HEK293 (cell line): ENCODE results near the gene ZNRF1.
"Not testable (repeated sequence)": the region's sequence is repeated elsewhere in the genome, so short reads cannot be mapped to it uniquely, and the experiment has no call there.

ENCODE experiments used
- CTCF ChIA-PET: fragments of 350-600 bp; formaldehyde crosslinking; extraction: SDS; loops from one replicate; lab custom pipeline; 2021; ENCODE audit warnings: antibody characterized with exemption; lab: Yijun Ruan, JAX
- POLR2A ChIA-PET: fragments of 300-600 bp; formaldehyde crosslinking; extraction: SDS; loops from one replicate; lab custom pipeline; 2020; ENCODE audit warnings: antibody characterized with exemption, inconsistent platforms; lab: Yijun Ruan, JAX
- H3K27ac ChIP-seq: fragments of 200-500 bp; sonication (Bioruptor generic); 2 replicates; pipeline ENCODE4 v1.5.1; 2014; ENCODE audit warnings: low read depth, low read length, control low read depth, inconsistent platforms; ENCODE audit errors: extremely low read depth
- H3K36me3 ChIP-seq, 2 experiments: fragments of 200-500 bp in 1 of 2; sonication (Bioruptor generic) in 1 of 2; 1 replicate in 1 of 2; 2 replicates in 1 of 2; pipeline ENCODE4 v1.5.1; 2014 to 2017; ENCODE audit warnings: inconsistent platforms in 2 of 2, low read length in 2 of 2; ENCODE audit not compliant: control insufficient read depth in 2 of 2, insufficient read depth in 1 of 2
- H3K4me1 ChIP-seq: fragments of 200-500 bp; sonication (Bioruptor generic); 2 replicates; pipeline ENCODE4 v1.5.1; 2014; ENCODE audit warnings: mild to moderate bottlenecking, low read length, inconsistent platforms; ENCODE audit not compliant: control insufficient read depth, insufficient read depth
- H3K4me3 ChIP-seq: 2 replicates; pipeline ENCODE4 v1.5.1; 2011; ENCODE audit warnings: low read depth, mild to moderate bottlenecking, control low read depth, low read length, moderate library complexity
- H3K9me3 ChIP-seq: fragments of 200-500 bp; sonication (Bioruptor generic); 2 replicates; pipeline ENCODE4 v1.5.1; 2014; ENCODE audit warnings: low read depth, low read length, inconsistent platforms; ENCODE audit not compliant: control insufficient read depth, insufficient read depth
- AEBP2 ChIP-seq: fragments of 450-650 bp; formaldehyde crosslinking; IDR thresholded peaks from 2 replicates; pipeline ENCODE4 v1.5.1; 2016; ENCODE audit warnings: missing biosample characterization, missing genetic modification characterization, borderline replicate concordance
- BCL6B ChIP-seq: fragments of 450-650 bp; formaldehyde crosslinking; IDR thresholded peaks from 2 replicates; pipeline ENCODE4 v1.5.1; 2017; ENCODE audit warnings: missing biosample characterization, missing genetic modification characterization
- GFI1B ChIP-seq: fragments of 450-650 bp; formaldehyde crosslinking; IDR thresholded peaks from 2 replicates; pipeline ENCODE4 v1.5.1; 2016; ENCODE audit warnings: missing biosample characterization, missing genetic modification characterization
- HOXA7 ChIP-seq: sonication (generic); formaldehyde crosslinking; IDR thresholded peaks from 2 replicates; pipeline ENCODE4 v1.8.1; 2022; ENCODE audit warnings: missing genetic modification reagents, borderline replicate concordance
- KLF8 ChIP-seq: fragments of 450-650 bp; formaldehyde crosslinking; IDR thresholded peaks from 2 replicates; pipeline ENCODE4 v1.5.1; 2016; ENCODE audit warnings: missing biosample characterization, missing genetic modification characterization
- PRDM6 ChIP-seq: fragments of 450-650 bp; formaldehyde crosslinking; IDR thresholded peaks from 2 replicates; pipeline ENCODE4 v1.5.1; 2017; ENCODE audit warnings: missing biosample characterization, missing genetic modification characterization
- ZBTB1 ChIP-seq: fragments of 450-650 bp; formaldehyde crosslinking; IDR thresholded peaks from 2 replicates; pipeline ENCODE4 v1.5.1; 2016; ENCODE audit warnings: missing biosample characterization, missing genetic modification characterization
- ZFP37 ChIP-seq: fragments of 450-650 bp; formaldehyde crosslinking; IDR thresholded peaks from 2 replicates; pipeline ENCODE4 v1.5.1; 2016; ENCODE audit warnings: missing biosample characterization, missing genetic modification characterization
- ZNF112 ChIP-seq: fragments of 450-650 bp; formaldehyde crosslinking; IDR thresholded peaks from 2 replicates; pipeline ENCODE4 v1.5.0; 2017; ENCODE audit warnings: missing biosample characterization, missing genetic modification characterization
- ZNF121 ChIP-seq: fragments of 450-650 bp; formaldehyde crosslinking; IDR thresholded peaks from 2 replicates; pipeline ENCODE4 v1.5.1; 2016; ENCODE audit warnings: missing biosample characterization, missing genetic modification characterization
- ZNF239 ChIP-seq: fragments of 450-650 bp; formaldehyde crosslinking; IDR thresholded peaks from 2 replicates; pipeline ENCODE4 v1.5.1; 2016; ENCODE audit warnings: missing biosample characterization, missing genetic modification characterization
- ZNF404 ChIP-seq: fragments of 450-650 bp; formaldehyde crosslinking; IDR thresholded peaks from 2 replicates; pipeline ENCODE4 v1.5.1; 2017; ENCODE audit warnings: missing biosample characterization, missing genetic modification characterization
- ZNF416 ChIP-seq: fragments of 450-650 bp; formaldehyde crosslinking; IDR thresholded peaks from 2 replicates; pipeline ENCODE4 v1.5.1; 2016; ENCODE audit warnings: missing biosample characterization, missing genetic modification characterization
- ZNF514 ChIP-seq: fragments of 450-650 bp; formaldehyde crosslinking; IDR thresholded peaks from 2 replicates; pipeline ENCODE4 v1.5.1; 2016; ENCODE audit warnings: missing biosample characterization, missing genetic modification characterization
- ZNF555 ChIP-seq: fragments of 450-650 bp; formaldehyde crosslinking; conservative IDR thresholded peaks from 2 replicates; pipeline ENCODE4 v1.5.1; 2017; ENCODE audit warnings: missing biosample characterization, mild to moderate bottlenecking, missing genetic modification characterization, inconsistent platforms
- ZNF670 ChIP-seq: fragments of 450-650 bp; formaldehyde crosslinking; IDR thresholded peaks from 2 replicates; pipeline ENCODE4 v1.5.1; 2016; ENCODE audit warnings: missing biosample characterization, missing genetic modification characterization, low read depth
- ZSCAN23 ChIP-seq: fragments of 450-650 bp; formaldehyde crosslinking; IDR thresholded peaks from 2 replicates; pipeline ENCODE4 v1.5.1; 2016; ENCODE audit warnings: missing biosample characterization, missing genetic modification characterization

ZNRF1 gene

DNA sequence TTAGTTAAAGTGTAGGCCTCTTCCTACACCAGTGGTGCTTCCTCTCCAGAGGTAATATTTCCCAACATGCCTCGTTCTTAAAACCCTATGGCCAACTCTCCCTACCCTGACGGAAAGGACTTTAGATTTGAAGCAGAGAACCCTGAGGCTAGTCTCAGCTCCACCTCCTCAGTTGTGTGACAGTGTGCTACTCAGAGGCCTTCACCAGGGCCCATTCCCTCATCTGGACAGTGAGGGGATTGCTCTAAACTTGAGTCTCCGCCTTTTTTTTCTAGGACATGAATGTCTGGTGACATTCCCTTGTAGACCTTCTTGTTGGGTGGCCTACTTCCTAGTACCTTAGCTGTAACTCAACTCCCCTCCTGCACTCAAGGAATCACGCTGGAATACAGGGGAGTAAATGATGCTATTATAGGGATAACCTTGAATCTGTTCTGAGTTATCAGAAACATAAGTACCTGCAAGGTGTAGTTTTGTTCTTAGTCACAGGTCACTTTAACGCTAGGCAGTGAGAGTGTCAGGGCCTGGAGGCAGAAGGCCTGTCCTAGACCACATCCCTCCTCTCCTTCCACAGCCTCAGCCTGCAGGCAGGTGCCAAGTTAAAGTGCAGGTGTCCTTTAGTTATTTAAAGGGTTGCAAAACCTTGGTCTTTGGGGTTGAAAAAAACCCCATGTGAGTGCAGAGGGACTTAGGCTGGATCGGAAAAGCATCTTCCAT is 90.8 kb downstream of the ZNRF1 start:
- TF ChIP-seq ZSCAN23 (tag by site-specific recombination), result no peak
- no peak for TF ChIP-seq ZNF112 (tag by site-specific recombination)
- no peak for TF ChIP-seq ZNF404
- TF ChIP-seq ZNF416 (tag by site-specific recombination), result no peak
- TF ChIP-seq BCL6B (tag by site-specific recombination), result no peak
- TF ChIP-seq HOXA7 (CRISPR knock-in tag), result no peak
- no peak for TF ChIP-seq PRDM6 (tag by site-specific recombination)
- no peak for TF ChIP-seq ZBTB1 (tag by site-specific recombination)
- TF ChIP-seq ZNF514, result no peak
- no peaks in the 10 kb centered on the region for H3K36me3 ChIP-seq
- ChIA-PET CTCF (interaction anchor here (0.8 kb wide), 1 partner anchor 22 kb away, joined by 4 read pairs; no protein-coding TSS in a partner anchor), POLR2A (no interaction called here)
- no peaks in the 10 kb centered on the region for H3K4me1 ChIP-seq
- no peak overlapping the region for H3K4me3 ChIP-seq
- no peaks in the 10 kb centered on the region for H3K9me3 ChIP-seq
- no peak overlapping the region for H3K27ac ChIP-seq

- POLR2A ChIA-PET, H3K36me3 ChIP-seq, H3K4me1 ChIP-seq, H3K27ac ChIP-seq, H3K4me3 ChIP-seq, H3K9me3 ChIP-seq: not testable (repeated sequence)
- CTCF ChIA-PET, result interaction anchor here (0.5 to 0.6 kb wide), 2 partner anchors 48 to 254 kb away, joined by 4 read pairs; no protein-coding TSS in a partner anchor
Observed at GRCh38 chr16:75090899-75091298, 92.1 kb downstream of the ZNRF1 start.

DNA sequence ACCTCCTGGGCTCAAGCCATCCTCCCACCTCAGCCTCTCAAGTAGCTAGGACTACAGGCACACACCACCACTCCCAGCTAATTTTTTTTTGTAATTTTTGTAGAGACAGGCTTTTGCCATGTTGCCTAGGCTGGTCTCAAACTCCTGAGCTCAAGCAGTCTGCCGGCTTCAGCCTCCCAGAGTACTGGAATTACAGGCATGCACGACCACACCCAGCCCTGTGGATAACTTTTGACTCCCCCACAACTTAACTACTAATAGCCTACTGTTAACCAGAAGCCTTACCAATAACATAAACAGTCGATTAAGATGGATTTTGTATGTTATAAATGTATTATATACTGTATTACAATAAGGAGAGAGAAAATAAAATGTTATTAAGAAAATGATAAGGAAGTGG is 92.8 kb downstream of the ZNRF1 start:
- H3K4me1 ChIP-seq, POLR2A ChIA-PET, H3K27ac ChIP-seq, CTCF ChIA-PET, H3K36me3 ChIP-seq, H3K4me3 ChIP-seq, H3K9me3 ChIP-seq: not testable (repeated sequence)

DNA sequence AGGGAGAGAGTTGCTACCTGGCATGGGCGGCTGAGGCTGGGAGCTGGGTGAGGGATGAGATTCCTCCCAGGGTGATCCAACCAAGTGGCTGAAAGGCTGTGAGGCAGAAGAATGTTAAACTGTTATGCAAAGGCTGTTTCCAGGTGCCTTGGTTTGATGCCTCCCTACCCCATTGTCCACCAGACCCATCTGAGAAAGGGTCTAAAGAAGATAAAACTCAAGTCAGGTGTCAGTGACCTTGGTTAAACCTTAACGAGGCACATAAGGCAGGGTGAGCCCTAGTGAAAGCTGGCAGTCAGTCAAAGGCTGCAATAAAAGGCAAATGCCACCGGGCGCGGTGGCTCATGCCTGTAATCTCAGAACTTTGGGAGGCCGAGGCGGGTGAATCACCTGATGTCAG is 94.0 kb downstream of the ZNRF1 start:
- ChIA-PET POLR2A (no interaction called here), CTCF (no interaction called here)
- H3K36me3 ChIP-seq, result no peaks in the 10 kb centered on the region
- no peaks in the 10 kb centered on the region for H3K4me1 ChIP-seq
- H3K9me3 ChIP-seq, result no peaks in the 10 kb centered on the region
- TF ChIP-seq ZNF239 (tag by site-specific recombination) (no peak), GFI1B (tag by site-specific recombination) (no peak), AEBP2 (tag by site-specific recombination) (no peak), KLF8 (tag by site-specific recombination) (no peak), ZNF555 (tag by site-specific recombination) (no peak), ZNF121 (tag by site-specific recombination) (no peak), ZNF670 (no peak), ZNF112 (tag by site-specific recombination) (no peak), ZFP37 (no peak)
- H3K27ac ChIP-seq, result no peak overlapping the region
- H3K4me3 ChIP-seq, result no peak overlapping the region
